Mucosa of gallbladder (tissue), 1 donor: ENCODE results near the gene SRBD1. TPM values are rescaled to one million over a fixed set of nuclear protein-coding genes. Genes with fewer than 3 reads are reported as not detected.
A peak's percentile ranks its signal among the peaks of the same experiment; 100 is the strongest.

Source experiments
- DNase-seq: peaks from one replicate; pipeline ENCODE4 v3.0.0-alpha.2; 2020; ENCODE audit warnings: low spot score
- total RNA-seq: library from RNA; stranded (reverse); gene quantifications from one replicate; pipeline ENCODE4 v1.2.1, GENCODE V29; 2021
- donor health status: DM: no; HTN: no; CAD: no.

SRBD1 gene
- total RNA-seq, 1 donor from 2014 or later = 13.6 TPM

GRCh38 chr2:45469314-45470099 lies 141.6 kb downstream of the SRBD1 start:
- DNase-seq = no peak

- DNase-seq = no peak
Measured at GRCh38 chr2:45468279-45468678, 142.8 kb downstream of the SRBD1 start.

GRCh38 chr2:45466053-45466452 lies 145.0 kb downstream of the SRBD1 start:
- DNase-seq = no peak

DNA sequence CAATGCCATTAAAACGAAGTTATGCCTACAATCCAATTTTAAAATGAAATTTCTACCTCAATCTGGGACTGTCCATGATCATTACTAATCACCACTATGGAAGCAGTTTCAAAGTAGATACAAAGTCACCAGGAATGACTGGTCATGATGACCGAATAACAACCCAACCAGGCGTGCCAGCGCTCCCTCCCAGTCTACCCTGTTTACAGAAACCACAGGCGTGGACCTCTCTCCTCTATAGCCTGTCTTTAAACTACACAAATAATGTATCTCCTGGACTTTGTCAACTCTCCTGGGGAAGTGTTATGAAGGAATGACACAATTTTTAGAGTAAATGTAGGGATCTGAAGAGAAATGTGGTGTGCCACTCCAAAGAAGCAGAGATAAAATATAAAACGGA lies 150.2 kb downstream of the SRBD1 start:
- DNase-seq = no peak

DNA sequence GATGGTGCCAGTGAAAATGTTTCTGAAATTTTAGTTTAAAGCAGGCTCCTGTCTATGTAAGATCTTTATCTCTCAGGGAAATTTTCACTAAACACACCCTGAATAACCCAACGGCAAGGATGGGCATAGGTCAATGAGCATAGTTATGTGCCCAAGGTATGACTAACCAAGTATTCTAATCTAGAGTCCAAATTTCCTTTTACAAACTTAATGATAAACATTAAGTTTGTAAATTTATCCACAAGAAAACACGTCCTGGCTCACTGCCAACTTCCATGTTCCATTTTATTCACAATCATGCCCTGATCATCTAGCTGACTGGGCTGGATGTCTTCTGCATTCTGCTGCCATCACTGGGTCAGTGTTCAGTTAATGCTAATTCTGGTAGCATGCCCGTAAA lies 151.2 kb downstream of the SRBD1 start:
- no peak for DNase-seq

GRCh38 chr2:45458909-45459563 lies 152.0 kb downstream of the SRBD1 start:
- DNase-seq = peak; percentile 40

DNA sequence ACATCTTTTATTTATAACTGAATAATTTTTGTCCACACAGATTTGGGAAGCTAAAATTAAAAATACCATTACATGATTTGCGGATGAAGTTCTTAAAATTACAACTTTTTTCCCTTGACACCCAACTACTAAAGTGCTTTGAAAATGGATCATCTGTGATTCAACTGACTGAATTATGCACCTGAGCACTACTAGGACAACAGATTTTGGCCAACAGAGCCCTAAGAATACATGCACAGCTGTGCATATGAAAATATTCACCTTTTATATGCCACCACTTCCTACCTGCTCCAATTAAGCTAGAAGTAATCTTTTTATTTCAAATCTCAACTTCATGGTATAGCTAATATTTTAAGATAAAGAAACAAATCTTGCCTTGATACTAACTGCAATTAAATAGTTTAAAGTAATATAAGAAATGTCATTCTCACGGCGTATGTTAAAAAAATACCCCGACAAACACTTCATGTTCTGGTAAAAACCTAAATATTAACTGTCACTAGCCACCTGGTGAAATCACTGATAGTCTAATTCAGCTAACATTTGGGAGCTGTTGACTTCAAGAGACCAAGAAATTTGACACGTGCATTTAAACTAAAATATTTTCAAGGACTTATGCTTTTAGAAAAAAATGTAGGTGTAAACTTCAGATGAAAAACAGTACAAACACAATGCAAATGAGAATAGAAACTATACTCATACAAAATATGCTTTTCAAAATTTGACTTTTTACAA lies 153.7 kb downstream of the SRBD1 start:
- DNase-seq = no peak

GRCh38 chr2:45452866-45453265 lies 158.2 kb downstream of the SRBD1 start:
- DNase-seq = peak; percentile 21

DNA sequence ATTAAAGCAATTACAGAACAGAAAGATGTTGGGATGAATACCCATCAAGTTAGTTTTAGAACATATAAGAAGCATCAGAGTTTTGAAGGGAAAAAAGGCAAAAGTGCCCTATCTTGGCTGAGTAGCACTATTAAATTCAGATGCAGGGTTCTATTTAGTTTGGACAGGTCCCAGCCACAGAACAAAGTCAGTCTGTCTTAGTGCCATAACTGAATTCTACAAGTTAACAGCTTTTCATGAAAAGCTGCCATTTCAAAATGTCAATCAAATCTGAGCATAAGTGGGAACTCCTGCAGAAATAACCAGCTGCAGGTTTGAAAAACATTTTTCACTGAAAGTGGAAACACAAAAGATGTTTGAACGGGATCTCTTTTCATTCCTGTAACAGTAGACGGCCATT lies 160.4 kb downstream of the SRBD1 start:
- DNase-seq = no peak

DNA sequence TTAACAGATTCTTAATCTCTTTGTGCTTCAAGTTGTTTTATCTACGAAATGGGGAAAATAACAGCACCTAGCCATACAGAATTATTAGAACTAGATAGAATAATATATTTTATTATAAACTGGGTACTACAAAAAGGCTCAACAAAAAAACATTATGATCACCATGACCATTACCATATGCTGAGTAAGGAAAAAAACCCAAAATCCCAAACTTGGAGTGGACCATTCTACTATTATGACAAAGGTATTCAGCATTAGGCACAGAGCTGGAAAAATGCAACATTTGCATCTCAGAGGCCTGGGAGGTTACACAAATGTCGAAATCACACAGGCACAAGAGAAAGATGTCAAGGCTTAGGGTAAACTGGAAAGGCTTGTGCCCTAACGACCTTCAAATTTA lies 162.8 kb downstream of the SRBD1 start:
- DNase-seq = no peak

DNA sequence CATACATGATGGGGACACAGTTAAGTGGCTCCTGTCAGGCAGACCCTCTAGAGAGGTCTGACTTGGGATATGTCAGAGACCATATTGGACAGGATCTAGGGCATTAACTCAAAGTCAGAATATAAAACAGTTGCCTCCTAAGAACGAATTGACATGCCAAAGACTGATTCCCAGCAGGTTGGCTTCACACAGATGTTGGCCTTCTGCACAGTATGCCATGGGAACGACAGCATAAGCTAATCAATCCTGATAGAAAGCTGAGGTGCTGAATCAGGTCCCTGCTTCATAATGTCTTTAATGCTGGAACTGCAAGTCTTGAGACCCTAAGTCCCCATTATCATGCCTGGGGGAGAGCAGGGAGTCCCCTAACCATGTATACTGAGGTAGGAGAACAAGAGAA lies 165.1 kb downstream of the SRBD1 start:
- no peak for DNase-seq

GRCh38 chr2:45445037-45445436 lies 166.0 kb downstream of the SRBD1 start:
- no peak for DNase-seq

- DNase-seq = no peak
Measured at GRCh38 chr2:45443012-45443411, 168.1 kb downstream of the SRBD1 start.

DNA sequence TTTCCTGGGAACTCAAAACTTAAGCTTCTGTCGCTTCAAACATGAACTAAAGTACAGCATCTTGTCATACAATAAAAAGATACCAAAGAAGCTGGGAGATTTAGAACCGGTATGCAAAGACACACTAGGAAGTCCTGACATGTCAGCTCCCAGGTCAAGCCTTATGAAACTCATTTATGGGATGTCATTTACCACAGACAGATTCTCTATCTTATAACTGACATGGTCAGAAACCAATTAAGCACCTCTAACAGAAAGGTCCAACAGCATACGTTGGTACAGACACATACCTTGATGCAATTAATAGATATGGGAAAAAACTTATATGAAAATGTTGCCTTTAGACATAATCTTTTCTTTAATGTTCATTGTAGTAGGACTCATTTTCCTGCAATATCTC lies 169.0 kb downstream of the SRBD1 start:
- no peak for DNase-seq

DNA sequence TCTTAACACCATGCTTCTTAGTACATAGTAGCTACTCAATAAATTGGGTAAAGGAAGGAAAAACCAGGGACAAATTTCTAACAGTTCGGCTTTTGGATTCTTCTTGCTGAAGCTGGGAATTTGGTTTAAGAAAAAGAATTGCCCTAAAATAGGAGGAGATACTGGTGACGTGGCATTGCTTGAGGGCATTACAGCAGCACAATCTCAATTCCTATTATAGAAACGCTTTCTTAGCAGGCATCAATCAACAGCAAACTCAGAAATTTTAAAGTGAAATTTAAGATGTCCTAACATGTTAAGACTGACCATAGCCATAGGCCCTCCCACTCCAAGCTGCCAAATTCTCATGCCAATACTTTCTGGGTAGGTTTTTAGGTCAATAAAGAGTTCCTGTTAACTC lies 169.5 kb downstream of the SRBD1 start:
- no peak for DNase-seq

DNA sequence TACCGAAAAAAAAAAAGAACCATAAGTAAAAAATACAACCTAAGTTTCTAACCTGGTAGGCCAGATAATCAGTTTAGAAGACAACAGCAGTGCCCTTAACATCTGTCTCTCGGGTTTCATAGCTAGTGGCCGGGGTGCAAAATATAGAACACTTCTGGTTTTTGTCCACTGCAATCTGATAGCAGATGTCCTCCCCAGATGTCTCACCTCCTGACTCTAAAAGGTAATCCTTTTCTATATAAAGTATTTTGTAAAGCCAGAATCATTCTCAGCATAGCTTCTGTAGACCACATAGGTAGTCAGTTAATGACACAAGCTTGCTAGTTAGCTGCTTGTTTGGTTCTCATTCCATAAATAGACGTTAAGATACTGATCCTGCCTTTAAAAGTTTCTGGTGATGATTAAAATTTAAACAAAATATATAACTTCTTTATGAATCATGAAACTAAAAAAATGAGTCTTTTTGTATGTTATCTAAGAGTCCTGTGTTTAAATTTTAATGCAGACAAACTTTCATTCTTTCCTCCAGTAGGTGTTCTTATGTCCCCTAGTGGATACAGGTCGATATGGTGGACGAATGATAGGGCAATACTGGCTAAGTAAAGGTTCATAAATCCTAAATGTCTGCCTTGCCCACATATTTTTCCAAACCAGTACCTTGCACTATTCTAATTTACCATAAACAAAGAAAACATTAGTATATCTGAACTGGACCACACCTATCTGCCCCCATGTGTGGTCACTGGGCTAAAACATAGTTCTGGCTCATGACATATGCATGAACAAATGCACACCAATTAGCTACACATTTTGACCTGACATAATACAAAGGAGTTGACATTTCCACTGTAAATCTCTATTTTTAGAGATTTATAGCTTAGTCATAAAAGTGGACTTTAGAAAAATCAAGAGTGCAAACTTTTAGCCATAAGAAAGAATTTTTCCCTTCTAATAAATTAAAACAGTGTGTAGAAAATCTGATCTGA lies 171.0 kb downstream of the SRBD1 start:
- DNase-seq = no peak

DNA sequence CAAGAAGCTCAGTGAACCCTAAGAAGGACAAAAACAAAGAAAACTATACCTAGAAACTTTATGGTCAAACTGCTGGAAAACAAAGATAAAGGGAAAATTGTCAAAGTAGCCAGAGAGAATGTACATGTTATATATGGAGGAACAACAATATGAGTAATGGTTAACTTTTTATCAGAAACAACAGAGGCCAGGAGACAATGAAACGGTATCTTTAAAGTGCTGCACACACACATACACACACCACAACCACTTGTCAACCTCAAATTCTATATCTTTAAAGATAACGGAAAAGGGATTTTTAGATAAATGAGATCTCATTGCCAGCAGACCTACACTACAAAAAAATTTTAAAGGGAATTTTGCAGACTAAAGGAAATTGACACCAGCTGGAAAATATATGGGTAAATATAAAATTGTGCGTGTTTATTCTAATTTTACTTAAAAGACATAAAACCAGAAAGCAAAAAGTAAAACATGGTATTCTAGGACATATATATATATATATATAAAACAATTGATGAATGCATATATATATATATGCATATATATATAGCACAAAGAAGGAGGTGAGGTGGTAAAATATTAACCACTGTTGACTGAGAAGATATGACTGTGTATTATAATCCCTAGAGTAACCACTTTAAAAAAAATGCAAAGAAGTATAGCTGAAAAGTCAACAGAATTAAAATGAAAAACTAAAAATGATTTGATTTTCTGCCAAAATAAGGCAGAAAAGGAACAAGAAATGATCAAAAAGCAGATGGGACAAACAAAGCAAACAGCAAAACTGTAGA lies 172.0 kb downstream of the SRBD1 start:
- DNase-seq = no peak

- DNase-seq = no peak
Measured at GRCh38 chr2:45436456-45436855, 174.6 kb downstream of the SRBD1 start.

GRCh38 chr2:45435316-45435715 lies 175.8 kb downstream of the SRBD1 start:
- no peak for DNase-seq

DNA sequence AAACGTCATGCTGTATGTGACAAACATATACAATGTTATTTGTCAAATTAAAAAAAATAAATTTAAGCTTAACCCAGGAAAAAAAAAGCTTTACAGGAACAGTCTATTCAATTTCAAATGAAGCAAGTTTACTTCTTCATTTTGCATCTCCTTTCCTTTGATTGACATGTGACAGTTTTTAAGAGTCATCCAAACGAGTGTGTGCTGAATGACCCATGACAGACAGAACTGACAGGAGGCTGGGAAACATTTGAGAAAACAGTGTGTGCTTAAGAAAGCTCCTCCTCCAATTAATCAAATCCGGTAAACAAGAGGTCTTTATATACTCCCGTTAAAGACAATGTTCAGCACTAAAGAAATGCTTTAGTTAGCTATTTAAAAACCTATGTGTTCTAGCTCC lies 177.7 kb downstream of the SRBD1 start:
- DNase-seq = no peak

DNA sequence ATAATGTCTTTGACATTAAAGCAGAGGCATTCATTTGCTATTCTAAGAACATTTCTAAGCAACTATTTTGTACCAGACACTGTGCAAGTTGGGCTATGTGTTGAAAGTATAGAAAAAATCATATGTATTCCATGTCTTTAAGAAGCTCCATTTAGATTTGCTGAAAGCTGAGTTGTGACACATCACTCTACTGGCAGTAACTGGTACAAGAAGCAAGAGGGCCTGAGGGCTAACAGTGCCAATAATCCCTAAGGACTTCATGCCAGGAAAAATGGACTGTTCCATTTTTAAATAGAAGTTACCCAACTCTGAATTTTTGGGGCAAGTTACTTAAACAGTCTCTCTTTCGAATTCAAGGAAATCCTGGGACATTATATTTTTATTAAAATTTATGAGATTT lies 178.7 kb downstream of the SRBD1 start:
- DNase-seq = no peak
